WTC11 (cell line): Measurements from ENCODE around the gene GGA2. TPM values are rescaled to one million over a fixed set of nuclear protein-coding genes. Genes with fewer than 3 reads are reported as not detected.

Experiments
- ATAC-seq: fragments of 200-7000 bp; cut with Tn5 transposase; 2 replicates; pipeline ENCODE4 v1.10.0; 2021; ENCODE audit warnings: mild to moderate bottlenecking, moderate library complexity
- CTCF ChIA-PET: fragments of 300-600 bp; sonication (Branson Sonifier 250); formaldehyde crosslinking; loops from one replicate; lab custom pipeline; 2021; ENCODE audit warnings: antibody characterized with exemption; lab: Charles Lee
- POLR2A ChIA-PET: fragments of 350-600 bp; sonication (Branson Sonifier 250); formaldehyde crosslinking; loops from one replicate; lab custom pipeline; 2021; ENCODE audit warnings: antibody characterized with exemption; lab: Charles Lee
- DNase-seq: peaks from one replicate; pipeline ENCODE4 v3.0.0; 2021; ENCODE audit warnings: low spot score
- H3K27ac Mint-ChIP-seq: 2 replicates; pipeline ENCODE4 v1.8.0; 2021; ENCODE audit warnings: mixed read lengths
- H3K27me3 Mint-ChIP-seq: 2 replicates; pipeline ENCODE4 v1.8.0; 2021; ENCODE audit warnings: low read depth, mild to moderate bottlenecking, moderate library complexity, mixed read lengths
- H3K36me3 Mint-ChIP-seq: 2 replicates; pipeline ENCODE4 v1.8.0; 2021; ENCODE audit warnings: mixed read lengths
- H3K4me1 Mint-ChIP-seq: 2 replicates; pipeline ENCODE4 v1.8.0; 2022; ENCODE audit warnings: mixed read lengths
- H3K4me3 Mint-ChIP-seq: 2 replicates; pipeline ENCODE4 v1.8.0; 2021; ENCODE audit warnings: mild to moderate bottlenecking, moderate library complexity, mixed read lengths
- H3K9me3 Mint-ChIP-seq: 2 replicates; pipeline ENCODE4 v1.8.0; 2021; ENCODE audit warnings: mixed read lengths
- CBFB ChIP-seq: sonication (generic); formaldehyde crosslinking; IDR thresholded peaks from 2 replicates; pipeline ENCODE4 v1.8.1; 2022; ENCODE audit warnings: mild to moderate bottlenecking, low read depth, missing genetic modification reagents
- ESRRA ChIP-seq: sonication (generic); formaldehyde crosslinking; IDR thresholded peaks from 2 replicates; pipeline ENCODE4 v1.8.1; 2022; ENCODE audit warnings: mild to moderate bottlenecking, missing genetic modification reagents, borderline replicate concordance
- HMGA2 ChIP-seq: fragments of 250-450 bp; sonication (Bioruptor Pico); IDR thresholded peaks from 2 replicates; pipeline ENCODE4 v1.4.0; 2021; ENCODE audit warnings: mild to moderate bottlenecking, moderate library complexity
- MXD4 ChIP-seq: fragments of 250-450 bp; sonication (Bioruptor Pico); IDR thresholded peaks from 2 replicates; pipeline ENCODE4 v1.8.0; 2021; ENCODE audit warnings: mild to moderate bottlenecking, moderate library complexity, borderline replicate concordance
- MYBL2 ChIP-seq: sonication (generic); formaldehyde crosslinking; IDR thresholded peaks from 2 replicates; pipeline ENCODE4 v1.8.1; 2023; ENCODE audit warnings: mild to moderate bottlenecking, moderate library complexity, missing genetic modification reagents
- NFYB ChIP-seq: sonication (generic); formaldehyde crosslinking; conservative IDR thresholded peaks from 2 replicates; pipeline ENCODE4 v1.8.0; 2022; ENCODE audit warnings: low read depth, missing genetic modification reagents
- NR2C2 ChIP-seq: sonication (generic); formaldehyde crosslinking; IDR thresholded peaks from 2 replicates; pipeline ENCODE4 v1.8.0; 2022; ENCODE audit warnings: mild to moderate bottlenecking, missing genetic modification reagents
- RORB ChIP-seq: fragments of 250-450 bp; sonication (Bioruptor Pico); IDR thresholded peaks from 2 replicates; pipeline ENCODE4 v1.9.0; 2021; ENCODE audit warnings: mild to moderate bottlenecking
- SOX15 ChIP-seq: fragments of 250-450 bp; sonication (Bioruptor Pico); IDR thresholded peaks from 2 replicates; pipeline ENCODE4 v1.9.0; 2021; ENCODE audit warnings: mild to moderate bottlenecking
- ZBTB43 ChIP-seq: sonication (generic); formaldehyde crosslinking; IDR thresholded peaks from 2 replicates; pipeline ENCODE4 v1.8.1; 2023; ENCODE audit warnings: mild to moderate bottlenecking, missing genetic modification reagents
- ZNF121 ChIP-seq: sonication (generic); formaldehyde crosslinking; IDR thresholded peaks from 2 replicates; pipeline ENCODE4 v1.8.0; 2023; ENCODE audit warnings: missing genetic modification reagents
- ZNF317 ChIP-seq: sonication (generic); formaldehyde crosslinking; IDR thresholded peaks from 2 replicates; pipeline ENCODE4 v1.8.1; 2023; ENCODE audit warnings: low read depth, mild to moderate bottlenecking, moderate library complexity, missing genetic modification reagents, borderline replicate concordance
- total RNA-seq: library from RNA; stranded (reverse); gene quantifications from 3 replicates; pipeline ENCODE4 v1.2.3, GENCODE V29; 2021
- TF ChIP-seq, protein P1 (sequence below): sonication (generic); formaldehyde crosslinking; IDR thresholded peaks from 2 replicates; pipeline ENCODE4 v1.8.0; 2022; ENCODE audit warnings: mild to moderate bottlenecking, missing genetic modification reagents
- TF ChIP-seq, protein P2 (sequence below): sonication (generic); formaldehyde crosslinking; conservative IDR thresholded peaks from 2 replicates; pipeline ENCODE4 v1.8.1; 2022; ENCODE audit warnings: mild to moderate bottlenecking, missing genetic modification reagents
- TF ChIP-seq, protein P3 (sequence below): fragments of 250-450 bp; sonication (Bioruptor Pico); IDR thresholded peaks from 2 replicates; pipeline ENCODE4 v2.1.2; 2022; ENCODE audit warnings: mild to moderate bottlenecking, moderate library complexity

Gene GGA2
- total RNA-seq, 1 experiment from 2014 or later, result 107 TPM

GRCh38 chr16:23518435-23518891, 8.2 kb upstream of the GGA2 start (continued):
- TF ChIP-seq, protein P1, sequence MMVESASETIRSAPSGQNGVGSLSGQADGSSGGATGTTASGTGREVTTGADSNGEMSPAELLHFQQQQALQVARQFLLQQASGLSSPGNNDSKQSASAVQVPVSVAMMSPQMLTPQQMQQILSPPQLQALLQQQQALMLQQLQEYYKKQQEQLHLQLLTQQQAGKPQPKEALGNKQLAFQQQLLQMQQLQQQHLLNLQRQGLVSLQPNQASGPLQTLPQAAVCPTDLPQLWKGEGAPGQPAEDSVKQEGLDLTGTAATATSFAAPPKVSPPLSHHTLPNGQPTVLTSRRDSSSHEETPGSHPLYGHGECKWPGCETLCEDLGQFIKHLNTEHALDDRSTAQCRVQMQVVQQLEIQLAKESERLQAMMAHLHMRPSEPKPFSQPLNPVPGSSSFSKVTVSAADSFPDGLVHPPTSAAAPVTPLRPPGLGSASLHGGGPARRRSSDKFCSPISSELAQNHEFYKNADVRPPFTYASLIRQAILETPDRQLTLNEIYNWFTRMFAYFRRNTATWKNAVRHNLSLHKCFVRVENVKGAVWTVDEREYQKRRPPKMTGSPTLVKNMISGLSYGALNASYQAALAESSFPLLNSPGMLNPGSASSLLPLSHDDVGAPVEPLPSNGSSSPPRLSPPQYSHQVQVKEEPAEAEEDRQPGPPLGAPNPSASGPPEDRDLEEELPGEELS (CRISPR knock-in tag), result no peak

DNA sequence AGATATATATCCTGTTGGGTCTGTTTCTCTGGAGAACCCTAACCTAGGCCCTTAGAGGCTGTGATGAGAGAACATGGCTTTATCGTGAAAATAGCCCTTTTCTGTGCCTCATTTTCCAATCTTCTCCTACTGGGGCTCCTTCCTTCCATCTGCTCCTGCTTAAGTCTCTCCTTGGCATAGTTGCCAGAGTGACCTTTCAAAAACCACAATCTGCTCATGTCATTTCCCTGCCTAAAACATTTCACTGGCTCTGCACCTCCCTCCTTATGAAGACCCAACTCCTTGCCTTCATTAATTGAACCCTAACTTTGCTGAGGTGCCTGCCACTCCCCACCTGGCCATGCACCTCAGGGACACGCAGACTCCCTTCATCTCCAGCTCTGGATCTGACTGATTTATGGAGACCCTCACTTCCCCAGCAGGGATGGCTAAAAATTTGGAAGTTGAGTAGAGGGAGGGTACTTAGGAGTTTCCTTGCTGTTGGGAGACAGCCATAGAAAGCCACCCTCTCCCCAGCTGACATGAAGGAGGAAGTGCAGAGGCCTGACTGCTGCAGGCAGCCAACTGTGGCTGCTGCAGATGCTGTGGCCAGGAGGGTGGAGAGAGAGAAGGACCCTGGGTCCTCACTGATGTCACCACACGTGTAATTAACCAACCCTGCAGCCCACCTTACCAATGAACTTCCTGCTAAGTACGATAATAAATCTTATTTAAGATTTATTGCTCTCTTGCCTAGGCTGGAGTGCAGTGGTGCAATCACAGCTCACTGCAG, 6.3 kb upstream of the GGA2 start:
- Mint-ChIP-seq H3K36me3 (peaks cover 24% of the 10 kb centered on the region), H3K27me3 (no peaks in the 10 kb centered on the region), H3K9me3 (no peaks in the 10 kb centered on the region), H3K4me3 (no peak overlapping the region), H3K27ac (no peak overlapping the region), H3K4me1 (no peaks in the 10 kb centered on the region)
- ChIA-PET POLR2A (interaction anchor here (0.6 kb wide), 1 partner anchor 874 kb away, joined by 4 read pairs; no protein-coding TSS in a partner anchor), CTCF (no interaction called here)
- TF ChIP-seq CBFB (no peak), ZBTB43 (CRISPR knock-in tag) (no peak), MXD4 (no peak), MYBL2 (CRISPR knock-in tag) (no peak), NR2C2 (CRISPR knock-in tag) (no peak), SOX15 (no peak), ESRRA (no peak), HMGA2 (CRISPR knock-in tag) (no peak), RORB (CRISPR knock-in tag) (no peak), ZNF317 (CRISPR knock-in tag) (no peak)
- TF ChIP-seq, protein P1 (CRISPR knock-in tag), result no peak
- TF ChIP-seq, protein P2, sequence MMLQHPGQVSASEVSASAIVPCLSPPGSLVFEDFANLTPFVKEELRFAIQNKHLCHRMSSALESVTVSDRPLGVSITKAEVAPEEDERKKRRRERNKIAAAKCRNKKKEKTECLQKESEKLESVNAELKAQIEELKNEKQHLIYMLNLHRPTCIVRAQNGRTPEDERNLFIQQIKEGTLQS (CRISPR knock-in tag), result no peak
- TF ChIP-seq, protein P3, sequence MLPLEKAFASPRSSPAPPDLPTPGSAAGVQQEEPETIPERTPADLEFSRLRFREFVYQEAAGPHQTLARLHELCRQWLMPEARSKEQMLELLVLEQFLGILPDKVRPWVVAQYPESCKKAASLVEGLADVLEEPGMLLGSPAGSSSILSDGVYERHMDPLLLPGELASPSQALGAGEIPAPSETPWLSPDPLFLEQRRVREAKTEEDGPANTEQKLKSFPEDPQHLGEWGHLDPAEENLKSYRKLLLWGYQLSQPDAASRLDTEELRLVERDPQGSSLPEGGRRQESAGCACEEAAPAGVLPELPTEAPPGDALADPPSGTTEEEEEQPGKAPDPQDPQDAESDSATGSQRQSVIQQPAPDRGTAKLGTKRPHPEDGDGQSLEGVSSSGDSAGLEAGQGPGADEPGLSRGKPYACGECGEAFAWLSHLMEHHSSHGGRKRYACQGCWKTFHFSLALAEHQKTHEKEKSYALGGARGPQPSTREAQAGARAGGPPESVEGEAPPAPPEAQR, result no peak
- no peak for DNase-seq
- ATAC-seq, result no peak

DNA sequence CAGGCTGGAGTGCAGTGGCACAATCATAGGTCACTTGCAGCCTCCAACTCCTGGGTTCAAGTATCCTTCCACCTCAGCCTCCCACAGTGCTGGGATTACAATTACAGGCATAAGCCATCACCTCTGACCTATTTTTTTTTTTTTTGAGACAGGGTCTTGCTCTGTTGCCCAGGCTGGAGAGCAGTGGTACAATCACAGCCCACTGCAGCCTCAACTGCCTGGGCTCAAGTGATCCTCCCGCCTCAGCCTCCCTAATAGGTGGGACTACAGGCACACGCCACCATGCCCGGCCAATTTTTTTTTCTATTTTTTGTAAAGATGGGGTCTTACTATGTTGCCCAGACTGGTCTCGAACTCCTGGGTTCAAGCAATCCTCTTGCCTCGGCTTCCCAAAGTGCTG, 5.6 kb upstream of the GGA2 start:
- H3K27ac Mint-ChIP-seq, result no peak overlapping the region
- DNase-seq, result no peak
- H3K27me3 Mint-ChIP-seq, result no peaks in the 10 kb centered on the region
- no peak for ATAC-seq
- H3K4me1 Mint-ChIP-seq, result no peaks in the 10 kb centered on the region
- H3K4me3 Mint-ChIP-seq, result no peak overlapping the region
- ChIA-PET POLR2A (no interaction called here), CTCF (interaction anchor here (0.7 kb wide), 1 partner anchor 41 kb away, joined by 4 read pairs; the partner anchor contains the start of gene EARS2)
- TF ChIP-seq ZNF121 (CRISPR knock-in tag), result peak; percentile 43; the same call in 1 of the 2 replicates
- no peak for TF ChIP-seq NFYB
- peaks cover 22% of the 10 kb centered on the region for H3K36me3 Mint-ChIP-seq
- no peaks in the 10 kb centered on the region for H3K9me3 Mint-ChIP-seq
